Ramos (cell line): ENCODE data around the gene CDC42BPB.

ENCODE experiments used
- in situ Hi-C: fragments of 300-500 bp; cut with MboI; formaldehyde crosslinking; loops from one replicate; pipeline ENCODE4 v1.14.3; 2022; ENCODE audit warnings: low sequenced_read_pairs; ENCODE audit not compliant: unreplicated experiment

CDC42BPB gene

DNA sequence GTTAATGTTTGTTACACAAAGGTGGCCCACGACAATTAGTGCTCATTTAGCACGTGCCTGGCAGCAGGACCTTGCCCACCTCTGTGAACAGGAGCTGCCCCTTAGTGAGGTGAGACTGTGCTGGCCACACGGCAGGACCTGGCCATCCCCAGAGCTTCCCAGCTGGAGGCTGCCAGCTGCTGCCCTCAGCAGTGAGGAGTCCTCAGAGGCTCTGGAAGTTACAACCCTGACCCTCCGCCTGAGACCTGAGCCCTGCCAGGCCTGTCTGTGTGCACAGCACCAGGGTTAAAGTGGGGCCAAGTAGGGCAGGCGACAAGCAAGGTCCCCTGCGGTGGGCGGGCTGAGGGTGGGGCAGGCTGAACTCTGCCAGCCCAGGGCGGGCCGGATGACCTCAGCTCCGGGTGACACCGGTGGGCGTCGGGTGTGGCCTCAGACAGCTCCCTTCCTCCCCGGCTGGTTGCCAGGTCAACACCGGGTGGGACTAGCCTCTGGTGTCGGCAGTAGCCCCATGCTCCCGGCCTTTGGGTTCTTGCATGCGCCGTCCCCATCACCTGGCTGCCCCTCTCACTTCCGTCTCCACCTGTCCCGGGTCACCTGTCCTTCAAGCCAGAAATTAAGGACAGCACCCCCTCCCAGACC is 17.5 kb upstream of the CDC42BPB start:
- in situ Hi-C loops: loop anchor here (5.0 kb wide), 1 partner anchor 212 kb away; no protein-coding TSS in a partner anchor

DNA sequence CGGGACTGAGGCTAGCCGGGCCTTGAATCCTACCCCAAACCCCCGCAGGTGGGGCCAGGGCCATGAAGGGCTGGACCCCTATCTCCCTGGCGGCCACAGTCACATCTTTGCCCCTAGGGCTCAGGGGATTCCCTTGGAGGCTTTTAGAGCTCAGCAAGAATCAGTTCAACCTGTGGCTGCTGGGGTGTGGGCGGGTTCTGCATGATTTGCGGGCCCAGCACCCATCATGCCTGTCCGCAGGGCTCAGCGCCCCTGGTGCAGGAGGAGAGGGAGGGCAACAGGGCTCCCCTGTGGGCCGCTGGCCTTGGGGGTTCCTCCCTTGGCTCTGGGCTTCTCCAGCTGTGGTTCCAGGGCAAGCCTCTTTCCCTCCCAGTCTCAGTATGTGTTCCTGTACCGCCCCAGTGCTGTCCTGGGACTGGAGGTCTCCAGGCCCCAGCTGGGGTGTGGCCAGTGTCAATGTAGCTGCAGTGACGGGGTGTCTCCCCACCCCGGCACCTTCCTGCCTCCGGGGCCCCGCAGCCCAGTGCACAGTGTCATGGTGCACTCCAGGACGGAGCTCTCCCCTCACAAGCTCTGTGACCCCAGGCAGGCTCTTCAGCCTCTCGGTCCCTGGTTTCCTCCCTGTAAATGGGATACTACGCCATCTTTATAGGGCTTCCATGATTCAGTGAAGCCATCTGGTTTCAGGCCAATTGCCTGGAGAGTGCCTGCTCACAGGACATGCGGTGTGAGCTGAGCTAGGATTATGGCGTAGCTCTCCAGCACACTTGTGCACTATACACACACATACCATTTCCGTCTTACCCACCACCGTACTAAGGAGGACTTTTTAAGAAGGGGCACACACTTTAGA is 16.8 kb upstream of the CDC42BPB start:
- in situ Hi-C loops: no loop called here

DNA sequence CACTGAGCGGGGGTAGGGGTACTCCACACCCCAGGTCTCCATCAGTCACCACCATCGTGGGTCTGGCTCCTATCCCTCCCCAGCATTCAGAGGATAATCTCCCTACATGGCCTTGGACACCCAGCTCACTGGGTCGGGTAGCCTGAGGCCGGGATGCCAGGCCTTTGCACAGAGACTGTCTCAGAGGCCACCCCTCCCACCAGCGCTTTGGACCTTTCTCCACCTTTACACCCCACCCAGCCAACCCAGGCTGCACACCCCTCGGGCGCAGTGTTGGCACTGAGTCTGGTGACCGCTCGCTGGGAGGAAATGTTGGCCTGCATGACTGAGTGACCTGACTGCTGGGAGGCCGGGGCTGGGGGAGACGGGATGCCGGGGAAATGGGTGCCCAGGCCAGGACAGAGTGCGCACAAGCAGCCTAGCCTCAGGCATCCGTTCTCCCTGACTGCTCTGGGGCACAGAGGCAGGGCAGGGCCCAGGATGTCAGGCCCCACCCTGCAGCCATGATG is 16.1 kb upstream of the CDC42BPB start:
- in situ Hi-C loops: no loop called here

DNA sequence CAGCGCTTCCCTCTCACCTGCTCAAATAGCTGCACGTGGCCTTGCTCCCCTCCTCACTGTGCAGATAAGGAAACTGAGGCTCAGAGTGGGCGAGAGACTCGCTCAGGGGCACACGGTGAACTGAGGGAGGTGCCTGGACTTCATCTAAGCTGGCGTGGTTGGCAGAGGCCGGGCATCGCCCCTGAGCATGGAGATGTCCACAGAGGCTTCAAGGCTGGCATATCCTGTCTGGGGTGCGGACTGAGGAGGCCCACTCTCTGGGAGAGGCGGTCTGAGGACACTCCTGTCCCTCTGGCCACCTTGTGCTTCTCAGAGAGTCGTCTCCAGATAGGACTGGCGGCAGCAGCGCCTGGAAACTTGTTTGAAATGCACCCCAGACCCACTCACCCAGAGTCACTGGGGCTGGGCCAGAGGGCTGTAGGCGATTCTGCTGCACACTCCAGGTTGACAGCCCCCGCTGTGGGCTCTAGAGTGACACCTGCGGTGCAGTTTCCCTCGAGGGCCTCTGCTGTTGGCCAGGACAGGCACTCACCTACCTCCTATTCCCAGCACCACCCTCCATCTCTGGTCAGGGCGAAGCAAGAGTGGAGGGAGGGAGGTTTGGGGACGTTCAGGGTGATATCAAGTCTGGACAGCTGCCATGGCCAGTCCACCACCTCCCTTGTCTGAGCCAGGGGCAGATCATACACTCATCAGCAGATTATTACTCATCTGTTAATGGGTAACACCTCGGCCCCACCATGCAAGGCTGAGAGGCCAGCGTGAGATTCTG is 15.4 kb upstream of the CDC42BPB start:
- in situ Hi-C loops: no loop called here

DNA sequence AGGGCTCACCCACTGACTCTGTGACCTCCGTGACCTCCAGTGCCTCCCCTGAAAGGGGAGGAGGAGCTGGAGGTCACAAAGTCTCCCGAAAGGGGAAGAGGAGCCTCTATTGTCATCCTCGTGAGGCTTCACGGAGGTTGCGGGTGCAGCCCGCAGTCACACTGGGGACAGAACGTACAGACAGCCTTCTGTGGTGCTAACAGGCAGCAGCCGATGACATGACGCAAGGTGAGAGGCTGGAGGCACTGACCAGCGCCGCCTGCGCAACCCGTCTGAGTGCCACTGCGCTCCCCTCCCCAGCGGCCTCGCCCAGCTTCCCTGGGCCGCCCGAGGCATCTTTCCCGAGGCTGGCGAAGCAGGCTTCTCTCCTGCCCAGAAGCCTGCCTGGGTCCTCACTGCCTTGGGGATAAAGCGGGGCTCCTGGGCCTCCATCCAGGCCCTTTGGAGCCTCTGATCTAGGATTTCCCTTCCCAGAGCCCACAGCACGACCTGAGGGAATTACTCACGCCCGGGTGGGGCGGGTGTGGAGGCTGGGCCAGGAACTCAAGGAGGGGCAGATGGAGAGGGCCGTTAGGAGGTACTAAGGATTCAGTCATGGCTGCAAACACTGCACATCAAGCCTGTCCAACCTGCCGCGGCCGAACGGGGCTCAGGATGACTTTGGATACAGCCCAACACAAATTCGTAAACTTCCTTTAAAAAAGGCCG is 14.3 kb upstream of the CDC42BPB start:
- in situ Hi-C loops: no loop called here

DNA sequence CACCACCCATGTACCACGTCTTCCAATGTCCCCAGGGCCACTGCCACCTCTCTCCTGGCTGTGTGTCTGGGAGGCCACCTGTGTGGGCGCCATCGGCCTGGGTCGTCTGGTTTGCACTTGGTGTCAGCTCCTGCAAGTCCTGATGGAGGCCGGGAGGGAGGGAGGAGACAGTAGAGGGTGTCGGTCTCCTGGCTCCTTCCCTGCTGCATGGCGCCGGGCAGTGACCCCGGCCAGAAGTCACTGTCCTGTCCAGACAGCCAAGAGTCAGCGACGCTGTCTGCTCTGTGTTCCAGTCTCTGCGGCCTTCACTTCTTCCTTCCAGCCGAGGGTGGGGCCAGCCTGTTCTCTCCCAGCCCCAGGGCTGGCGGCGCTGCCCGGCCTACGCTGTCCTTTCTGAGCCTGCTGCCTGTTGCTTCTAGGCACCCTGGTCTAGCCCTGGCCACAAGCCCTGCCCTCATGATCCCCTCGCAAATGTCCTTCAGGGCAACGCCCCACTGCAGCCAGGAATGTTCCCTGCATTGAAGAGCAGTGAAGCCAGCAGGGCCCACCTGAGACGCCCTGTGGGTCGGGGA is 13.7 kb upstream of the CDC42BPB start:
- in situ Hi-C loops: no loop called here

DNA sequence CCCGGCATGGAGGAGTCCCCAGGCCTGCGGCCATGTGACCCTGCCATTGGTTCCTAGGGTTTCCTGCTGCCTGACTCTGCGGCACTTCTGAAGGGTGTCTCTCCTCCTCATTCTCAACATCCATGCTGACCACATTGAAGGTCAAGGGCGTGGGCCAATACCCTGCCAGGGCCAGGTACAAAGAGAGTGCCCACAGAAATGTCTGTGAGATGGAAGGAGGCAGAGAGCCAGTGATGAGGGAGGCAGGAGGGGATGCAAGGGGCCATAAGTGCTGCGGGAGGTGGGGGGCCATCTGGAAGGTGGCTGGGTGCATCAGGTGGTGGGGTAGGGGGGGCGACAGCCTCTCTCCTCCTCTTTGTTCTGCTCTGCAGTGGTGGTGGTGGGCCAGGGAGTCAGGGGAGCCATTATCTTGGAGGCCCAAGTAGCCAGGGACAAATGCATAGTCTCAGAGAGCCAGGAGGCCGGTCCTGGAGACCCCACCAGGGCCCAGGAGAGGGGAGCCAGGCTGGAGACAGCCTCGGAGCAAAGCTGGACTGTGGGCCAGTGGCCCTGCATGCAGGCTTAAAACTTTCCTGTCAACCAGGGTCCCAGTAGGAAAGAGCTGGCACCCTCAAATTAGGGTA is 13.0 kb upstream of the CDC42BPB start:
- in situ Hi-C loops: no loop called here

DNA sequence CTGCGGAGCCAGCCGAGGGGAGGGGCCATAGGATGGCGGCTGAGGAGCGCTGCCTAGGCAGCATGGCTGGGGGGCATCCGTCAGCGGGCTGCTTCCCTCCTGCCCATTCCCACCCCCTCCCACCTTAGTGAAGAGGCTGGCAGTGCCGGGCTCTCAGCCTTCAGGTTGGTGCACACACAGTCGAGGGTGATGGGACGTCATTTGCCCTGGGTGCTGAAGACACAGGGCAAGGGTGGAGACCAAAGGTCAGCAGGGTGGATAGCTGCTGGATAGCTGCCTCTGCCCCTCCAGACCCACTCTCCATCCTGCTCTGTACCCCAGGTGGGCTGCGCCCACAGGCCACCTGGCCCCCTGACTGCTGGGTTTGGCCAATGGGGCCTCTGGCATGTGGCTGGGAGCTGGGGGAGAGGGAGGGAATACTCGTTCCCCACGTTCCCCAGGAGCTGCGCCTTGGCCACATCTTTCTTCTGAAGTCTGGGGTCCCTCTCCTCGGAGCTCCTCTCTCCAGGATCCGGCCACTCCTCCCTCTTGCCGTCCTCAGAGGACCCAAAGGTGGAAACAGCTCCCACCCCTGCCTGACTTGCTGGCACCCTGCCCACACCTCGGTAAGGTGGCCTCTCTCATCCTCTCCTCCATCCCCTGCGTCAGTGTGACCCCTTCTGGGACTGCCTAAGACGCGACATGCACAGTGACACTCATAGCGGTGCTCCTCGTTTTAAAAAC is 11.2 kb upstream of the CDC42BPB start:
- in situ Hi-C loops: no loop called here

DNA sequence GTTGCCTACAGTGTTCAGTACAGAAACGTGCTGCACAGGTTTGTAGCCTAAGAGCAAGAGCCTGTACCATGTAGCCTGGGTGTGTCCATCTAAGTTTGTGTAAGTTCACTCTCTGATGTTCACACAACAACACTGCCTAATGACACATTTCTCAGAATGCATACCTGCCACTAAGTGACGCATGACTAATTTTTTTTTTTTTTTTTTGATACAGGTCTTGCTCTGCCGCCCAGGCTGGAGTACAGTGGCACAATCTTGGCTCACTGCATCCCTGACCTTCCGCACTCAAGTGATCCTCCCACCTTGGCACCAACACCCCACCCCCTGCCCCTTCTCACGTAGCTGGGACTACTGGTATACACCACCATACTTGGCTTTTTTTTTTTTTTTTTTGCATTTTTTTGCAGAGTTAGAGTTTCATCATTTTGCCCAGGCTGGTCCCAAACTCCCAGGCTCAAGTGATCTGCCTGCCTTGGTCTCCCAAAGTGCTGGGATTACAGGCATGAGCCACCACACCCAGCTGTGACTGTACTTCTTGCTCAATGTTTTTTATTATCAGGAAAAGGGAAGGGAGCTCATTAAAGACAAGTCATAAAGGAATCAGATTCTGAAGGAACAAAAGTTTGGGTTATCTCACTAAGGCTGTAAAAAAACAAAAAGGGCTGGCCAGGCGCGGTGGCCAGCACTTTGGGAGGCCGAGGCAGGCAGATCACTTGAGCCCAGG is 10.0 kb upstream of the CDC42BPB start:
- in situ Hi-C loops: no loop called here

DNA sequence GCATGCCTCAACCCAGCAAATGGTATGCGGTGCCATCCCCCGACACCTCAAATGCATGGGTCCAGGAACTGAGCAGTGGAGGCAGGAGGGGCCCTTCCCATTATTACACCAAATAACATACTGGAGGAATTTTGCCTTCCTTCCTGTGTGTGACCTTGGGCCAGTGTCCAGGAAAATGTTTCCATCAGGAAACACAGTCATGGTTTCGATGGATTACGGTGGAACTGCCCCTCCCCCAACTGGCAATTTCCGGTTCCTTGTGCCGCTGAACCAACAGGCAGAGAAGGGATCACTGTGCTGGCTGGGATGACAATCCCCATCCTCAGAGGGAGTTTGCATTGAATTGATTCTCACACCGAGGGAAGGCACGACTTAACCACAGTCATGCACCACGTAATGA is 9.1 kb upstream of the CDC42BPB start:
- in situ Hi-C loops: no loop called here

DNA sequence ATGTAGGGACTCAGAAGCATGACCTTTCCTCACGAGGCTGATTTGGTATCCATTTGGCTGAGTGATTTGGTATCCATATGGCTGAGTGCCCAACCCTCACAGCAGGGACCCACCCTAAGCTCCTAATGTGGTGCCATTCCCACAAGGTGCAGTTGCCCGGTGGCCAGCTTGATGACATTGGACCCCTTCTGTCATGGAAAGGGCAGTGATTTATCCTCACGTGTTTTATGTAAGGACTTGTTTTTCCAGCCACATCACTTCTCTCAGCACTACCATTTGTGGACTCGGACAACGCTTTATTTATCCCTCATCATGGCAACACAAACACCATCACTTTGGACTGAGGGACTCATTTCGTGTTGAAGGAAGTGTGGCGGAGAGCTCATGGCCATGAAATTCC is 8.5 kb upstream of the CDC42BPB start:
- in situ Hi-C loops: no loop called here

DNA sequence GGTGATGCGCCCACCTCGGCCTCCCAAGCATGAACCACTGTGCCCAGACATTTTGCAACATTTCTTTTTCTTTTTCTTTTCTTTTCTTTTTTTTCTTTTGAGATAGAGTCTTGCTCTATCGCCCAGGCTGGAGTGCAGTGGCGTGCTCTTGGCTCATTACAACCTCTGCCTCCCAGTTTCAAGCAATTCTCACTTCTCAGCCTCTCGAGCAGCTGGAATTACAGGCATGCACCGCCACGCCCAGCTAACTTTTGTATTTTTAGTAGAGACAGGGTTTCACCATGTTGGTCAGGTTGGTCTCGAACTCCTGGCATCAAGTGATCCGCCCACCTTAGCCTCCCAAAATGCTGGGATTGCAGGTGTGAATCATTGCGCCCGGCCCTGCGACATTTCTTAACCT is 7.6 kb upstream of the CDC42BPB start:
- in situ Hi-C loops: no loop called here

DNA sequence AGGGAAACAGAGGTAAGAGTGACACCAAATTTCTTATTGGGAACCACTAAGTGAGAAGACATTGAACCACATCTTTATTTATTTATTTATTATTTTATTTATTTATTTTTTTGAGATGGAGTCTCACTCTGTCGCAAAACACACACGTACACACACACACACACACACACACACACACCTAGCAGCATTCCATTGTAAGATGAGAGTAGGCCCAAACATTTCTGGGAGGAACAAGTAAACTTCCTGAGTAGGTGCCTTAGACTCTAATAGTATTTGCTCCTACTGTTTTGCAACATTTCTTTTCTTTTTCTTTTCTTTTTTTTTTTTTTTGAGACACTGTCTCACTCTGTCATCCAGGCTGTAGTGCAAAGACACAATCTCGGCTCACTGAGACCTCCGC is 7.1 kb upstream of the CDC42BPB start:
- in situ Hi-C loops: no loop called here

DNA sequence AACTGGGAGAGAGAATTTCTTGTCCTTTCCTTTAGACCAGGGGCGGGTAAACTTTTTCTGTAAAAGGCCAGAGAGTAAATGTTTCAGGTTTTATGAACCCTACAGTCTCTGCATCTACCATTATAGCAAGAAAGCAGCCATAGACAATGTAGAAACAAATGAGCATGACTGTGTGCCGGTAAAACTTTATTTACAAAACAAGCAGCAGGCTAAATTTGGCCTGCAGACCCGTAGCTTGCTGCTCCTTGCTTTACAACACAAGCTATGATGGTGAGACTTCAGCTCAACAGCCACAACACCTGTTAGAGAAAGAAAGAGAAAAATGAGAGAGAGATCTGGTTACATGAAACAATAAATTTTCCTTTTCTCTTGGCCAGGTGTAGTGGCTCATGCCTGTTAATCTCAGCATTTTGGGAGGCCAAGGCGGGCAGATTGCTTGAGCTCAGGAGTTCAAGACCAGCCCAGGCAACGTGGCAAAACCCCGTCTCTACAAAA is 4.2 kb upstream of the CDC42BPB start:
- in situ Hi-C loops: no loop called here

DNA sequence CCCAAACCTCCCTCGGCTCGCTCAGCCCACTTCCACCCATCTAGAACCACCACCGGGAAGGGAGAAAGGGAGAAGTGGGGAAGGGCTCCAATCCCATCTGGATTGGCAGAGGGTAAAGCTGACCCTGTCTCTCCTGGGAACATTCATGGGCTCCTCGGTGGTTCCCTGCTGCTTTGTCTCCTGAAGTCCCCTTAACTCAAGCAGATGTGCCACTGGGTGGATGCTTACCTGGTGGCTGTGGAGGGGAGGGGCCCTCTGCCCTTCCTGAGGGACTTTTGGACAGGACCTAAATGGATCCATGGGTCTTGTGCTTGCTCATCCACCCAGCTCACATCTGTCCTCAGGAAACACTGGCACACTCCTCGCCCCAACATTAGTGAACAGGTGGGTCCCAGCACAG is 2.2 kb upstream of the CDC42BPB start:
- in situ Hi-C loops: no loop called here

DNA sequence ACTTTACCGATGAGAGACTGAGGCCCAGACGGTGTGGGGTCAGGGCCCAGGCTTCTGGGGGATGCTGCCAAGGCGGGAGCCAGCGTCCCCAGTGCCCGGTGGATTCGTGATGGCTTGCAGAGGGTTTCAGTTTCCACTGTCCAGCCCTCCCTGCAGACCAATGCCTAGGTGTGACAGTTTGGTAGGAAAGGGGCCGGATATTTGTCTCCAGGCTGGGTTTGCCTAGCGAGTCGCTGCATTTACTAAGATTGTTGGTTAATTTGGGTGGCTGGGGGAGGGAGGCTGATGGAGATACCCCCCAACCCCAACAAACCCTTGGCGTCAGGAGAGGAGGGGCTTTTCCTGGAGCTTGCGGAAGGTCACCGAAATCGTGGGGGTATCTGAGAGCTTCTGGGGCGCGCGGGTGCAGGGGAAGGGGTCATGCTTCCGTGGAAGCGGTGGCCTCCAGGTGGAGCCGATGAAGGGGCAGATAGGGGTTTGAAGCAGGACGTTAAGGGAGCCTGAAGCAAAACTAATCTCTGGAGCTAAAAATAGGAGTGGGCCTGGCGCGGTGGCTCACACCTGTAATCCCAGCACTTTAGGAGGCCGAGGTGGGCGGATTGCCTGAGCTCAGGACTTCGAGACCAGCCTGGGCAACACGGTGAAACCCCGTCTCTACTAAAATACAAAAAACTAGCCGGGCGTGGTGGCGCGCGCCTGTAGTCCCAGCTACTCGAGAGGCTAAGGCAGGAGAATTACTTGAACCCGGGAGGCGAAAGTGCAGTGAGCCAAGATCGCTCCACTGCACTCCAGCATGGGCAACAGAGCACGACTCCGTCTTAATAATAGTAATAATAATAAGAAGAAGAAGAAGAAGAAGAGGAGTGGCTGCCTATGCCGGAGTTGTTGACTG is 1.1 kb upstream of the CDC42BPB start:
- in situ Hi-C loops: no loop called here

DNA sequence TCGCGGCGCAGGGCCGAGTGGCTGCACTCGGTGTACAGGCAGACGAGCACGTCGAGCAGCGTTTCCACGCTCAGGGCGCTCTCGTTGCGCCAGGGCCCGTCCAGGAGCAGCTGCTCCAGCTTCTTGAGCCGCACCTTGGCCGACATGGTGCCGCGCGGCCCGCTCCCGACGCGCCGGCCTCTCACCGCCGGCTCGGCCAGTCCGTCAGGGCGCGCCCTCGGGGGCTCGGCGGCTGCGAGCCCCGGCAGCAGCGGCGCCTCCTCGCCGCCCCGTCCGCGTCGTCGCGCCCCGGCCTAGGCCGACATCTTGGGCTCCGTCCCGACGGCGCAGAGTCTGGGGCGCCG is 349 bp downstream of the CDC42BPB start:
- in situ Hi-C loops: no loop called here
